H1 (cell line): ENCODE measurements around the gene BCL11A. TPM values are rescaled to one million over a fixed set of nuclear protein-coding genes. Genes with fewer than 3 reads are reported as not detected.
A peak's percentile ranks its signal among the peaks of the same experiment; 100 is the strongest.

Source experiments
- CTCF ChIA-PET: fragments of 300-600 bp; sonication (Branson Sonifier 250); formaldehyde crosslinking; loops from one replicate; lab custom pipeline; 2021; ENCODE audit not compliant: partially characterized antibody; lab: Charles Lee
- POLR2A ChIA-PET: fragments of 300-600 bp; sonication (Branson Sonifier 250); formaldehyde crosslinking; loops from one replicate; lab custom pipeline; 2021; ENCODE audit warnings: inconsistent platforms; ENCODE audit not compliant: partially characterized antibody; lab: Charles Lee
- DNase-seq, 2 experiments: peaks; one replicate each; pipeline versions ENCODE4 v3.0.0 to v3.0.0-alpha.2; 2010 to 2022; ENCODE audit warnings: low spot score in 2 of 2, low read depth in 1 of 2, mixed read lengths in 1 of 2
- FAIRE-seq: peaks from 2 replicates; lab custom pipeline; 2011; peaks lifted over from hg19 to GRCh38; lab: Jason Lieb, UNC
- H2AFZ ChIP-seq: 2 replicates; pipeline ENCODE4 v1.8.1; 2012; ENCODE audit warnings: low read length, inconsistent platforms
- H2AK5ac ChIP-seq: 2 replicates; pipeline ENCODE4 v1.6.1; 2013; ENCODE audit warnings: low read depth, low read length
- H2BK120ac ChIP-seq: replicated peaks from 2 replicates; pipeline ENCODE3; 2013; ENCODE audit warnings: low read depth, low read length, inconsistent platforms
- H2BK12ac ChIP-seq: 2 replicates; pipeline ENCODE4 v1.6.1; 2013; ENCODE audit warnings: low read depth, low read length
- H2BK15ac ChIP-seq: 2 replicates; pipeline ENCODE4 v1.6.1; 2013; ENCODE audit warnings: low read length
- H2BK20ac ChIP-seq: 2 replicates; pipeline ENCODE4 v1.6.1; 2013; ENCODE audit warnings: low read length
- H2BK5ac ChIP-seq: 2 replicates; pipeline ENCODE4 v1.6.1; 2013; ENCODE audit warnings: low read depth, low read length
- H3K14ac ChIP-seq: 2 replicates; pipeline ENCODE4 v1.6.1; 2013; ENCODE audit warnings: inconsistent platforms; ENCODE audit not compliant: insufficient read length
- H3K18ac ChIP-seq: 2 replicates; pipeline ENCODE4 v1.6.1; 2013; ENCODE audit warnings: low read length; ENCODE audit errors: extremely low read depth
- H3K23ac ChIP-seq: 2 replicates; pipeline ENCODE4 v1.6.1; 2013; ENCODE audit warnings: inconsistent platforms; ENCODE audit not compliant: insufficient read length
- H3K23me2 ChIP-seq: 2 replicates; pipeline ENCODE4 v1.6.1; 2013; ENCODE audit warnings: low read depth, low read length
- H3K27ac ChIP-seq: 2 replicates; pipeline ENCODE4 v1.6.1; 2011; ENCODE audit warnings: low read depth, low read length, inconsistent platforms
- H3K27me3 ChIP-seq, 4 experiments: replicated peaks in 1 of 4; 1 replicate in 1 of 4; 2 replicates in 3 of 4; pipeline versions ENCODE4 v1.6.1 to v1.8.1; 2011 to 2013; ENCODE audit warnings: low read length in 3 of 4, mild to moderate bottlenecking in 3 of 4, inconsistent platforms in 2 of 4, mixed read lengths in 2 of 4, moderate library complexity in 1 of 4; ENCODE audit not compliant: control insufficient read depth in 3 of 4, insufficient read depth in 3 of 4; ENCODE audit errors: extremely low read depth in 1 of 4
- H3K36me3 ChIP-seq, 4 experiments: 2 replicates each; pipeline versions ENCODE4 v1.6.1 to v1.8.1; 2011 to 2013; ENCODE audit warnings: mild to moderate bottlenecking in 4 of 4, low read length in 3 of 4, moderate library complexity in 2 of 4, control low read depth in 1 of 4, inconsistent platforms in 1 of 4; ENCODE audit not compliant: insufficient read depth in 4 of 4, control insufficient read depth in 2 of 4
- H3K4ac ChIP-seq: replicated peaks from 2 replicates; pipeline ENCODE3; 2013; ENCODE audit warnings: low read length, low read depth, mixed read lengths, inconsistent platforms; ENCODE audit not compliant: insufficient read length
- H3K4me1 ChIP-seq, 4 experiments: replicated peaks in 1 of 4; 1 replicate in 1 of 4; 2 replicates in 3 of 4; pipeline versions ENCODE4 v1.6.1 to v1.8.1; 2011 to 2013; ENCODE audit warnings: low read length in 3 of 4, inconsistent platforms in 2 of 4, mixed read lengths in 1 of 4; ENCODE audit not compliant: insufficient read depth in 4 of 4, control insufficient read depth in 3 of 4
- H3K4me2 ChIP-seq, 2 experiments: 2 replicates each; pipeline versions ENCODE4 v1.6.1 to v1.8.1; 2011 to 2013; ENCODE audit warnings: low read depth in 2 of 2, low read length in 2 of 2, control low read depth in 1 of 2, inconsistent platforms in 1 of 2, mild to moderate bottlenecking in 1 of 2; ENCODE audit not compliant: insufficient read depth in 1 of 2
- H3K4me3 ChIP-seq, 4 experiments: fragments of 200-600, 300-600 bp in 1 of 4; sonication (generic), shearing (Covaris generic), sonication (Bioruptor Twin) in 1 of 4; 2 replicates each; pipeline versions ENCODE4 v1.5.1 to v1.8.1; 2011 to 2016; ENCODE audit warnings: low read length in 4 of 4, low read depth in 3 of 4, control low read depth in 2 of 4, inconsistent platforms in 2 of 4, mild to moderate bottlenecking in 2 of 4, mixed read lengths in 1 of 4, moderate library complexity in 1 of 4; ENCODE audit not compliant: insufficient read depth in 2 of 4; ENCODE audit errors: extremely low read depth in 1 of 4
- H3K56ac ChIP-seq: replicated peaks from 2 replicates; pipeline ENCODE3; 2013; ENCODE audit warnings: low read depth, mild to moderate bottlenecking, mixed read lengths, low read length, inconsistent platforms; ENCODE audit not compliant: insufficient read length
- H3K79me1 ChIP-seq: 2 replicates; pipeline ENCODE4 v1.6.1; 2013; ENCODE audit warnings: low read depth, low read length, control low read depth
- H3K79me2 ChIP-seq, 2 experiments: 2 replicates each; pipeline versions ENCODE4 v1.6.1 to v1.8.1; 2012 to 2013; ENCODE audit warnings: low read length in 2 of 2, mild to moderate bottlenecking in 2 of 2, inconsistent platforms in 1 of 2; ENCODE audit not compliant: insufficient read depth in 2 of 2, control insufficient read depth in 1 of 2
- H3K9ac ChIP-seq, 4 experiments: replicated peaks in 1 of 4; 1 replicate in 1 of 4; 2 replicates in 3 of 4; pipeline versions ENCODE4 v1.6.1 to v1.8.1; 2011 to 2013; ENCODE audit warnings: low read depth in 3 of 4, low read length in 3 of 4, control low read depth in 2 of 4, mild to moderate bottlenecking in 2 of 4, moderate library complexity in 2 of 4, inconsistent platforms in 1 of 4; ENCODE audit errors: extremely low read depth in 1 of 4
- H3K9me3 ChIP-seq, 2 experiments: 2 replicates each; pipeline versions ENCODE4 v1.6.1 to v1.8.1; 2012 to 2013; ENCODE audit warnings: mild to moderate bottlenecking in 2 of 2, moderate library complexity in 2 of 2, control low read depth in 1 of 2, inconsistent platforms in 1 of 2, low read depth in 1 of 2, low read length in 1 of 2, mixed read lengths in 1 of 2; ENCODE audit not compliant: insufficient read depth in 2 of 2
- H4K20me1 ChIP-seq, 2 experiments: replicated peaks in 1 of 2; 2 replicates each; pipeline versions ENCODE3 to v1.8.1; 2011 to 2013; ENCODE audit warnings: inconsistent platforms in 2 of 2, low read length in 2 of 2, mild to moderate bottlenecking in 1 of 2; ENCODE audit not compliant: insufficient read depth in 2 of 2, control insufficient read depth in 1 of 2
- H4K5ac ChIP-seq: 2 replicates; pipeline ENCODE4 v1.6.1; 2013; ENCODE audit warnings: low read length, low read depth, mixed read lengths, inconsistent platforms; ENCODE audit not compliant: insufficient read length
- H4K8ac ChIP-seq: 2 replicates; pipeline ENCODE4 v1.8.0; 2013; ENCODE audit warnings: mild to moderate bottlenecking, moderate library complexity, low read length, inconsistent platforms; ENCODE audit not compliant: insufficient read depth; ENCODE audit errors: extremely low read depth
- H4K91ac ChIP-seq: replicated peaks from 2 replicates; pipeline ENCODE3; 2013; ENCODE audit warnings: low read length, mixed read lengths, inconsistent platforms; ENCODE audit not compliant: insufficient read length
- ATF3 ChIP-seq: IDR thresholded peaks from 2 replicates; pipeline ENCODE4 v1.6.1; 2011; ENCODE audit warnings: low read depth, mild to moderate bottlenecking, low read length; ENCODE audit not compliant: insufficient read depth
- BACH1 ChIP-seq: IDR thresholded peaks from 2 replicates; pipeline ENCODE4 v1.6.1; 2012; ENCODE audit warnings: low read length, improper control_type of control experiment
- CBX5 ChIP-seq: fragments of 300-800, 300-1000 bp; sonication (generic); IDR thresholded peaks from 2 replicates; pipeline ENCODE4 v1.7.1; 2016; ENCODE audit warnings: antibody characterized with exemption, low read length, low read depth
- EP300 ChIP-seq, 2 experiments: IDR thresholded peaks; 1 replicate in 1 of 2; 2 replicates in 1 of 2; pipeline ENCODE4 v1.6.1; 2011 to 2012; ENCODE audit warnings: low read depth in 2 of 2, low read length in 2 of 2, mild to moderate bottlenecking in 2 of 2, borderline replicate concordance in 1 of 2, inconsistent platforms in 1 of 2, moderate library complexity in 1 of 2
- FOSL1 ChIP-seq: IDR thresholded peaks from 2 replicates; pipeline ENCODE4 v1.6.1; 2011; ENCODE audit warnings: mild to moderate bottlenecking, low read depth, low read length, moderate library complexity; ENCODE audit not compliant: insufficient read depth
- GABPA ChIP-seq: IDR thresholded peaks from 2 replicates; pipeline ENCODE4 v1.6.1; 2011; ENCODE audit warnings: mild to moderate bottlenecking, low read length, moderate library complexity, borderline replicate concordance; ENCODE audit not compliant: insufficient read depth
- GTF2F1 ChIP-seq: IDR thresholded peaks from 2 replicates; pipeline ENCODE4 v1.6.1; 2012; ENCODE audit warnings: low read depth, low read length, improper control_type of control experiment, borderline replicate concordance
- HDAC2 ChIP-seq, 2 experiments: fragments of 300-600 bp in 1 of 2; sonication (generic) in 1 of 2; IDR thresholded peaks; 2 replicates each; pipeline ENCODE4 v1.6.1; 2011 to 2012; ENCODE audit warnings: low read depth in 2 of 2, low read length in 2 of 2, mild to moderate bottlenecking in 2 of 2, moderate library complexity in 2 of 2, borderline replicate concordance in 1 of 2, inconsistent platforms in 1 of 2
- KDM1A ChIP-seq: fragments of 200-600, 300-600 bp; sonication (generic); IDR thresholded peaks from 2 replicates; pipeline ENCODE4 v1.7.1; 2016; ENCODE audit warnings: mild to moderate bottlenecking, low read length, borderline replicate concordance
- KDM4A ChIP-seq: IDR thresholded peaks from one replicate; pipeline ENCODE4 v1.7.1; 2012; ENCODE audit warnings: low read depth, mild to moderate bottlenecking, moderate library complexity, low read length, inconsistent platforms; ENCODE audit not compliant: severe bottlenecking
- KDM5A ChIP-seq: fragments of 200-600 bp; IDR thresholded peaks from 2 replicates; pipeline ENCODE4 v1.7.1; 2012; ENCODE audit warnings: mild to moderate bottlenecking, low read length, inconsistent platforms, mixed read lengths
- SP2 ChIP-seq: IDR thresholded peaks from 2 replicates; pipeline ENCODE4 v1.6.1; 2012; ENCODE audit warnings: mild to moderate bottlenecking, low read length, inconsistent platforms
- TBP ChIP-seq: IDR thresholded peaks from 2 replicates; pipeline ENCODE4 v1.6.1; 2011; ENCODE audit warnings: low read depth, low read length, improper control_type of control experiment
- WGBS, 2 experiments: shearing (Covaris generic) in 1 of 2; methylation state at CpG; one replicate each; pipeline versions ENCODE4 v1.1.6 to v1.1.7; 2013 to 2015; ENCODE audit warnings: low lambda C conversion rate in 2 of 2, mixed read lengths in 2 of 2, inconsistent platforms in 1 of 2, low coverage in 1 of 2, missing lambda C conversion rate in 1 of 2; ENCODE audit not compliant: insufficient replicate concordance in 2 of 2, insufficient coverage in 1 of 2, insufficient read length in 1 of 2; ENCODE audit errors: extremely low coverage in 1 of 2, missing lambda C conversion rate in 1 of 2; 5-methylcytosine and 5-hydroxymethylcytosine counted together
- polyA plus RNA-seq, 7 experiments: library from polyadenylated mRNA; depleted of rRNA in 3 of 7; stranded (reverse) in 5 of 7; unstranded in 2 of 7; fragments of >200 nt in 5 of 7; fragments of 200-250 nt in 2 of 7; gene quantifications; 1 replicate in 5 of 7; 2 replicates in 1 of 7; 4 replicates in 1 of 7; pipeline versions ENCODE4 v1.2.1 to v1.2.3, GENCODE V29; 2011 to 2013; ENCODE audit warnings: missing spikeins in 2 of 7, mixed read lengths in 2 of 7
- total RNA-seq: library from RNA; stranded (reverse); fragmentation: NEBNext Ultra II Directional; extraction: Animal tissue kit (Norgen Biotek cat#: 25700); gene quantifications from 2 replicates; pipeline ENCODE4 v1.2.1, GENCODE V29; 2021

BCL11A gene
- total and polyA plus RNA-seq, 2 of the 8 experiments (the other 6 are each of a cell fraction or from before 2014, with no cell fraction given) = 11.9 to 59.3 TPM

GRCh38 chr2:60463249-60463648, 90.2 kb downstream of the BCL11A start:
- no peak for TF ChIP-seq GABPA
- no peak for TF ChIP-seq SP2
- no peak for TF ChIP-seq KDM1A
- no peak for TF ChIP-seq ATF3
- no peak for TF ChIP-seq FOSL1
- no peak for TF ChIP-seq HDAC2 (IDR thresholded peaks at IDR 0.05; ENCODE audit: borderline replicate concordance in 1 of 2, low read depth in 2 of 2, low read length in 2 of 2)
- TF ChIP-seq BACH1 = no peak
- TF ChIP-seq EP300 (IDR thresholded peaks at IDR 0.05; ENCODE audit: borderline replicate concordance in 1 of 2, low read depth in 2 of 2, low read length in 2 of 2) = no peak
- TF ChIP-seq KDM5A = no peak
- no peak for TF ChIP-seq KDM4A
- no peak for TF ChIP-seq TBP
- no peak for TF ChIP-seq GTF2F1
- TF ChIP-seq CBX5 = no peak
- CTCF ChIA-PET = interaction anchor here (1.0 kb wide), 1 partner anchor 24 kb away, joined by 5 read pairs; no protein-coding TSS in a partner anchor
- no peak overlapping the region for H3K23ac ChIP-seq

More at GRCh38 chr2:60463249-60463648, 90.2 kb downstream of the BCL11A start:
- Histone ChIP-seq H2BK20ac (no peak overlapping the region), H2BK12ac (no peak overlapping the region), H2BK120ac (no peak overlapping the region), H3K27ac (no peak overlapping the region), H3K4ac (no peak overlapping the region), H4K8ac (no peak overlapping the region), H3K9ac (no peak overlapping the region), H3K4me1 (peaks cover 0 to 4% (median 2%) of the 10 kb centered on the region in 4 experiments; a peak in 4 of 7 replicates), H3K79me1 (no peaks in the 10 kb centered on the region; the same call in 1 of the 2 replicates), H2BK15ac (no peak overlapping the region), H3K79me2 (peaks cover 0 to 35% of the 10 kb centered on the region in 2 experiments; a peak in 2 of 4 replicates), H3K9me3 (no peaks in the 10 kb centered on the region; a peak in 1 of 4 replicates), H3K14ac (no peak overlapping the region), H3K23me2 (peaks cover 7% of the 10 kb centered on the region; the same call in 1 of the 2 replicates), H3K56ac (no peak overlapping the region), H2AFZ (no peak overlapping the region), H3K27me3 (no peaks in the 10 kb centered on the region), H4K5ac (no peak overlapping the region), H2BK5ac (no peak overlapping the region), H3K36me3 (peaks cover 0 to 39% (median 16%) of the 10 kb centered on the region in 4 experiments; a peak in 5 of 8 replicates), H3K18ac (0 out of 2 replicates have a peak overlapping the region, but pooled peaks have one; percentile 39), H3K4me2 (no peak overlapping the region), H4K20me1 (peaks cover 2 to 5% of the 10 kb centered on the region in 2 experiments), H4K91ac (no peak overlapping the region), H3K4me3 (no peak overlapping the region), H2AK5ac (no peak overlapping the region)
- DNase-seq (no peak), FAIRE-seq (no peak)
- POLR2A ChIA-PET = no interaction called here
- WGBS, 2 experiments = 89% methylated on average over 6 of the region's 6 CpGs; no CpG with 5 or more reads in 1 of the 2 experiments
